HG03159 (cell line): ENCODE results near the gene CREBBP.

Source experiments
- ATAC-seq: cut with Tn5 transposase; IDR thresholded peaks from one replicate; pipeline ENCODE4 v1.9.1; 2021; ENCODE audit warnings: mild to moderate bottlenecking, moderate library complexity; ENCODE audit not compliant: unreplicated experiment

CREBBP gene

GRCh38 chr16:3681206-3681605, 199.3 kb downstream of the CREBBP start:
- no peak for ATAC-seq

- no peak for ATAC-seq
Measured at GRCh38 chr16:3677994-3678393, 202.5 kb downstream of the CREBBP start.

GRCh38 chr16:3675601-3676130, 204.8 kb downstream of the CREBBP start:
- no peak for ATAC-seq
